ENCODE results near the gene MEIS1.

GRCh38 chr2:66433945-66434678, 813 bp upstream of the MEIS1 start:
- TF ChIP-seq EZH2 (IDR thresholded peaks at IDR 0.05; ENCODE audit: low read length, missing control alignments) = no peak
- TF ChIP-seq CTCF (conservative IDR thresholded peaks at IDR 0.05 in 1 of 2, IDR thresholded peaks at IDR 0.05 in 1 of 2; ENCODE audit: low read depth in 1 of 2, low read length in 2 of 2) = no peak
